ENCODE data around the gene ADCY9.
"Not testable (repeated sequence)": the region's sequence is repeated elsewhere in the genome, so short reads cannot be mapped to it uniquely, and the experiment has no call there.

The ADCY9 gene

GRCh38 chr16:3953728-3954410 is 162.4 kb downstream of the ADCY9 start:
- FAIRE-seq: no peak
- no peak for DNase-seq (ENCODE audit: low spot score)

GRCh38 chr16:3952737-3953131 is 163.5 kb downstream of the ADCY9 start:
- FAIRE-seq: no peak

GRCh38 chr16:3951861-3952736 is 164.1 kb downstream of the ADCY9 start:
- FAIRE-seq (no peak), DNase-seq (ENCODE audit: low spot score) (no peak)

More at GRCh38 chr16:3952737-3953131, 163.5 kb downstream of the ADCY9 start:
- DNase-seq (ENCODE audit: low spot score): peak; percentile 31

GRCh38 chr16:3951380-3951779 is 164.9 kb downstream of the ADCY9 start:
- FAIRE-seq; DNase-seq (ENCODE audit: low spot score): not testable (repeated sequence)

- DNase-seq (ENCODE audit: low spot score): peak; percentile 89
- peak; percentile 13 for FAIRE-seq
Measured at GRCh38 chr16:3950343-3951193, 165.7 kb downstream of the ADCY9 start.

- FAIRE-seq: peak; percentile 79
- DNase-seq (ENCODE audit: low spot score): no peak
Measured at GRCh38 chr16:3949946-3950342, 166.3 kb downstream of the ADCY9 start.

GRCh38 chr16:3949287-3949686 is 167.0 kb downstream of the ADCY9 start:
- DNase-seq (ENCODE audit: low spot score) (no peak), FAIRE-seq (peak; percentile 76)

- no peak for DNase-seq (ENCODE audit: low spot score)
- FAIRE-seq: no peak
Measured at GRCh38 chr16:3948378-3948995, 167.8 kb downstream of the ADCY9 start.

GRCh38 chr16:3946604-3947180 is 169.6 kb downstream of the ADCY9 start:
- DNase-seq (ENCODE audit: low spot score) (peak; percentile 42), FAIRE-seq (no peak)

GRCh38 chr16:3945751-3946603 is 170.3 kb downstream of the ADCY9 start:
- peak; percentile 83 for FAIRE-seq

GRCh38 chr16:3944457-3944856 is 171.8 kb downstream of the ADCY9 start:
- not testable (repeated sequence) for FAIRE-seq; DNase-seq (ENCODE audit: low spot score)

More at GRCh38 chr16:3945751-3946603, 170.3 kb downstream of the ADCY9 start:
- peak; percentile 87 for DNase-seq (ENCODE audit: low spot score)

- DNase-seq (ENCODE audit: low spot score); FAIRE-seq: not testable (repeated sequence)
Measured at GRCh38 chr16:3942146-3942545, 174.1 kb downstream of the ADCY9 start.

- DNase-seq (ENCODE audit: low spot score): peak; percentile 90
- peak; percentile 81 for FAIRE-seq
Measured at GRCh38 chr16:3938843-3939624, 177.2 kb downstream of the ADCY9 start.

GRCh38 chr16:3938471-3938842 is 177.8 kb downstream of the ADCY9 start:
- no peak for FAIRE-seq
- DNase-seq (ENCODE audit: low spot score): no peak

GRCh38 chr16:3937066-3937875 is 179.0 kb downstream of the ADCY9 start:
- DNase-seq (ENCODE audit: low spot score): no peak

GRCh38 chr16:3935921-3936320 is 180.3 kb downstream of the ADCY9 start:
- DNase-seq (ENCODE audit: low spot score): no peak

More at GRCh38 chr16:3937066-3937875, 179.0 kb downstream of the ADCY9 start:
- no peak for FAIRE-seq

GRCh38 chr16:3934491-3935181 is 181.6 kb downstream of the ADCY9 start:
- no peak for FAIRE-seq

More at GRCh38 chr16:3935921-3936320, 180.3 kb downstream of the ADCY9 start:
- FAIRE-seq: no peak

More at GRCh38 chr16:3934491-3935181, 181.6 kb downstream of the ADCY9 start:
- no peak for DNase-seq (ENCODE audit: low spot score)
